Mammary epithelial cell (primary cell): ENCODE data around the gene XPR1.

Experiments
- CTCF ChIP-seq, 2 donors: IDR thresholded peaks in 1 of 2; conservative IDR thresholded peaks in 1 of 2; 2 replicates each; pipeline ENCODE4 v1.5.1; 2011 to 2012; ENCODE audit warnings: inconsistent platforms in 2 of 2, low read length in 2 of 2, mild to moderate bottlenecking in 2 of 2, control low read depth in 1 of 2, low read depth in 1 of 2; ENCODE audit not compliant: insufficient read depth in 1 of 2; ENCODE audit errors: extremely low read depth in 1 of 2
- EZH2 ChIP-seq: IDR thresholded peaks from 2 replicates; pipeline ENCODE4 v1.6.1; 2012; ENCODE audit warnings: low read length, inconsistent platforms, borderline replicate concordance

GRCh38 chr1:180909005-180909414, 277.2 kb downstream of the XPR1 start:
- no peak for TF ChIP-seq CTCF (conservative IDR thresholded peaks at IDR 0.05 in 1 of 2, IDR thresholded peaks at IDR 0.05 in 1 of 2; ENCODE audit: extremely low read depth in 1 of 2, insufficient read depth in 1 of 2, low read depth in 1 of 2, low read length in 2 of 2)
- no peak for TF ChIP-seq EZH2
